ENCODE results near the gene CHURC1.

DNA sequence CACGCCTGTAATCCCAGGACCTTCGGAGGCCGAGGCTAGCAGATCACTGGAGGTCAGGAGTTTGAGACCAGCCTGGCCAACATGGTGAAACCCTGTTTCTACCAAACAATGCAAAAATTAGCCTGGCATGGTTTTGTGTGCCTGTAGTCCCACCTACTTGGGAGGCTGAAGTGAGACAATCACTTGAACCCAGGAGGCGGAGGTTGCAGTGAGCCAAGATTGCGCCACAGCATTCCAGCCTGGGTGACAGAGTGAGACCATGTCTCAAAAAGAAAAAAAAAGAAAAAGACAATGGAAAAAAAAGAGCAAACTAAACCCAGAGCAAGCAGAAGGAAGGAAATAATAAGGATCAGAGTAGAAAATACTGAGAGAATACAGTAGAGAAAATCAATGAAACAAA lies 5.4 kb downstream of the CHURC1 start:
- TF ChIP-seq POLR2A (IDR thresholded peaks at IDR 0.05), result no peak
- TF ChIP-seq, protein P1, sequence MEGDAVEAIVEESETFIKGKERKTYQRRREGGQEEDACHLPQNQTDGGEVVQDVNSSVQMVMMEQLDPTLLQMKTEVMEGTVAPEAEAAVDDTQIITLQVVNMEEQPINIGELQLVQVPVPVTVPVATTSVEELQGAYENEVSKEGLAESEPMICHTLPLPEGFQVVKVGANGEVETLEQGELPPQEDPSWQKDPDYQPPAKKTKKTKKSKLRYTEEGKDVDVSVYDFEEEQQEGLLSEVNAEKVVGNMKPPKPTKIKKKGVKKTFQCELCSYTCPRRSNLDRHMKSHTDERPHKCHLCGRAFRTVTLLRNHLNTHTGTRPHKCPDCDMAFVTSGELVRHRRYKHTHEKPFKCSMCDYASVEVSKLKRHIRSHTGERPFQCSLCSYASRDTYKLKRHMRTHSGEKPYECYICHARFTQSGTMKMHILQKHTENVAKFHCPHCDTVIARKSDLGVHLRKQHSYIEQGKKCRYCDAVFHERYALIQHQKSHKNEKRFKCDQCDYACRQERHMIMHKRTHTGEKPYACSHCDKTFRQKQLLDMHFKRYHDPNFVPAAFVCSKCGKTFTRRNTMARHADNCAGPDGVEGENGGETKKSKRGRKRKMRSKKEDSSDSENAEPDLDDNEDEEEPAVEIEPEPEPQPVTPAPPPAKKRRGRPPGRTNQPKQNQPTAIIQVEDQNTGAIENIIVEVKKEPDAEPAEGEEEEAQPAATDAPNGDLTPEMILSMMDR (IDR thresholded peaks at IDR 0.05), result no peak
